ENCODE results near the gene STK17B. TPM values are rescaled to one million over a fixed set of nuclear protein-coding genes. Genes with fewer than 3 reads are reported as not detected.

STK17B gene
- total RNA-seq, 1 experiment from 2014 or later = 20.7 TPM

GRCh38 chr2:196184921-196185320, 13.5 kb upstream of the STK17B start:
- POLR2A ChIA-PET = interaction anchor here (0.6 to 1.1 kb wide), 3 partner anchors 11 to 15 kb away, joined by 3 to 4 read pairs (median 3); no protein-coding TSS in a partner anchor
- DNase-seq (ENCODE audit: unreplicated experiment) = no peak
- Mint-ChIP-seq H3K36me3 (ENCODE audit: insufficient read depth, unreplicated experiment) (no peaks in the 10 kb centered on the region), H3K27me3 (ENCODE audit: insufficient read depth, unreplicated experiment) (no peaks in the 10 kb centered on the region), H3K4me1 (ENCODE audit: insufficient read depth, unreplicated experiment) (no peaks in the 10 kb centered on the region), H3K9me3 (ENCODE audit: unreplicated experiment) (no peaks in the 10 kb centered on the region), H3K4me3 (ENCODE audit: unreplicated experiment) (no peak overlapping the region), H3K27ac (ENCODE audit: low read depth, unreplicated experiment) (no peak overlapping the region)
- CTCF ChIA-PET = interaction anchor here (0.7 kb wide), 2 partner anchors 31 to 564 kb away, joined by 3 to 5 read pairs; no protein-coding TSS in a partner anchor
- no peak for TF ChIP-seq CTCF (IDR thresholded peaks at IDR 0.05; ENCODE audit: unreplicated experiment)
- intact Hi-C loops (cut with micrococcal nuclease) = no loop called here
- no TSS peak for BruUV-seq (replicated peaks)

- Mint-ChIP-seq H3K4me1 (ENCODE audit: insufficient read depth, unreplicated experiment) (no peaks in the 10 kb centered on the region), H3K4me3 (ENCODE audit: unreplicated experiment) (no peak overlapping the region), H3K27ac (ENCODE audit: low read depth, unreplicated experiment) (no peak overlapping the region), H3K36me3 (ENCODE audit: insufficient read depth, unreplicated experiment) (no peaks in the 10 kb centered on the region), H3K9me3 (ENCODE audit: unreplicated experiment) (no peaks in the 10 kb centered on the region), H3K27me3 (ENCODE audit: insufficient read depth, unreplicated experiment) (no peaks in the 10 kb centered on the region)
- TF ChIP-seq CTCF (IDR thresholded peaks at IDR 0.05; ENCODE audit: unreplicated experiment) = no peak
- ChIA-PET POLR2A (interaction anchor here (2.0 kb wide), 1 partner anchor 16 kb away, joined by 7 read pairs; no protein-coding TSS in a partner anchor), CTCF (interaction anchor here (0.6 to 1.5 kb wide), 2 partner anchors 21 to 104 kb away, joined by 4 read pairs; no protein-coding TSS in a partner anchor)
- intact Hi-C loops (cut with micrococcal nuclease) = no loop called here
- no TSS peak for BruUV-seq (replicated peaks)
- DNase-seq (ENCODE audit: unreplicated experiment) = no peak
Observed at GRCh38 chr2:196183528-196184231, 12.3 kb upstream of the STK17B start.

DNA sequence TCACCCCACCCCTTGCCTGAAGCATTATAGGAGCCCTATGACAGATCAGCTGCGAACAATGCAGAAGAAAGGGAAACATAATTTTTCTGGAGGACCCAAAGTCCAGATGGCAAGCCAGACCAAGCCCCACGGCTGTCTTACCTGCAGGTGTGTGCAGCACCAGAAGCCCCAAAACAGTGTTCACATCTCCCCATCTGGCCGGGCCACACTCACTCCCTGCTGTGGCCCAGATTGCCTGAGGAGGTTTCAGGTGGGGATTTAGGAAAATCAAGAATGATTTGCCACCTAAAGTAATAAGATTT, 11.7 kb upstream of the STK17B start:
- POLR2A ChIA-PET = interaction anchor here (1.2 to 2.0 kb wide), 2 partner anchors 12 to 15 kb away, joined by 3 to 7 read pairs; no protein-coding TSS in a partner anchor
- Mint-ChIP-seq H3K27me3 (ENCODE audit: insufficient read depth, unreplicated experiment) (no peaks in the 10 kb centered on the region), H3K9me3 (ENCODE audit: unreplicated experiment) (no peaks in the 10 kb centered on the region), H3K4me1 (ENCODE audit: insufficient read depth, unreplicated experiment) (no peaks in the 10 kb centered on the region), H3K27ac (ENCODE audit: low read depth, unreplicated experiment) (no peak overlapping the region), H3K36me3 (ENCODE audit: insufficient read depth, unreplicated experiment) (no peaks in the 10 kb centered on the region), H3K4me3 (ENCODE audit: unreplicated experiment) (no peak overlapping the region)
- intact Hi-C loops (cut with micrococcal nuclease) = no loop called here
- TF ChIP-seq CTCF (IDR thresholded peaks at IDR 0.05; ENCODE audit: unreplicated experiment) = no peak
- DNase-seq (ENCODE audit: unreplicated experiment) = no peak
- CTCF ChIA-PET = interaction anchor here (1.5 kb wide), 1 partner anchor 22 kb away, joined by 4 read pairs; no protein-coding TSS in a partner anchor
- no TSS peak for BruUV-seq (replicated peaks)

GRCh38 chr2:196182439-196183171, 11.2 kb upstream of the STK17B start:
- ChIA-PET POLR2A (interaction anchor here (1.2 to 2.0 kb wide), 2 partner anchors 13 to 15 kb away, joined by 3 to 7 read pairs; no protein-coding TSS in a partner anchor), CTCF (interaction anchor here (0.7 kb wide), 2 partner anchors 19 to 272 kb away, joined by 3 read pairs; no protein-coding TSS in a partner anchor)
- H3K36me3 Mint-ChIP-seq (ENCODE audit: insufficient read depth, unreplicated experiment) = no peaks in the 10 kb centered on the region
- no peaks in the 10 kb centered on the region for H3K4me1 Mint-ChIP-seq (ENCODE audit: insufficient read depth, unreplicated experiment)
- no peak overlapping the region for H3K27ac Mint-ChIP-seq (ENCODE audit: low read depth, unreplicated experiment)
- intact Hi-C loops (cut with micrococcal nuclease) = no loop called here
- TF ChIP-seq CTCF (IDR thresholded peaks at IDR 0.05; ENCODE audit: unreplicated experiment) = no peak
- no peak overlapping the region for H3K4me3 Mint-ChIP-seq (ENCODE audit: unreplicated experiment)
- no peaks in the 10 kb centered on the region for H3K27me3 Mint-ChIP-seq (ENCODE audit: insufficient read depth, unreplicated experiment)
- H3K9me3 Mint-ChIP-seq (ENCODE audit: unreplicated experiment) = no peaks in the 10 kb centered on the region
- DNase-seq (ENCODE audit: unreplicated experiment) = no peak
- no TSS peak for BruUV-seq (replicated peaks)

All from MCF 10A (cell line).